ENCODE measurements around the gene TIGAR.

DNA sequence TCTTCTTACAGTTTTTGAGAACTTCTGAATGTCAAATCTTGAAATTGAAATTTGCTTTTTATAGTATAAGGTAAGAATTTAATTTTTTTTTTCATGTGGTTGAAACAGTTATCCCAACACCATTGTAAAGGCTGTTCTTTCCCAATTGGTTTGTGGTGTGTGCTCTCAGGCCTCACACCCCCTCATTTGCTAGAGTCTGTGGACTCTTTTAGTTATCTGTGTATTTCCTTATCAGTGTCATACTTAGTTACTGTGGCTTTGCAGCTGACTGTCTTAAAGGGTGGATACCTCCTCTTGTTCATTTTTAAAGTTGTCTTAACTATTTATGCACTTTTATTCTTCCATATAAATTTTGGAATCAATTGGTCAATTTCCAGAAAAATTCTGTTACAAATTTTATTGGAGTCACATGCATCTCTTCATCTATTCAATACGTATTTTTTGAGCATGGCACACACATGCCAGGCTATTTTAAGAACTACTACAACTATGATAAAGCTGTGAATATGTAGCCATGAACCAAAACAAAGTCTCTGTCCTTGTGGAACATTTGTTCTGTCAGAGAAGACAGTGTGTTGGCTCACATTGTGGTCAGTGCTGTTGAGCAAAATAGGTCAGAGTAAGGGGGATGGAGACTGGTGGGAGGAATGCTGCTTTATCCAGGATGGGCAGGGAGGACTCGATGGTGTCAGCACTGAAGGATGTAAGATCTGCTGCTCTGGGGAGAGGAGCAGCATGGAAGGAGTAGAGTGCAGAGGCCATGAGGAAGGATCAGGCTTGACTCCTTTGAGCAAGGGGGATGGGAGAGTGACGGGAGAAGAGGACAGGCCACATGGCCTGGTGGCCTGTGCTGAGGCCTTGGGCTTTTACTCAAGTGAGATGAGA lies 34.4 kb downstream of the TIGAR start:
- no peak for TF ChIP-seq EZH2 (IDR thresholded peaks at IDR 0.05; ENCODE audit: low read length, unreplicated experiment)
- TF ChIP-seq, protein P1, sequence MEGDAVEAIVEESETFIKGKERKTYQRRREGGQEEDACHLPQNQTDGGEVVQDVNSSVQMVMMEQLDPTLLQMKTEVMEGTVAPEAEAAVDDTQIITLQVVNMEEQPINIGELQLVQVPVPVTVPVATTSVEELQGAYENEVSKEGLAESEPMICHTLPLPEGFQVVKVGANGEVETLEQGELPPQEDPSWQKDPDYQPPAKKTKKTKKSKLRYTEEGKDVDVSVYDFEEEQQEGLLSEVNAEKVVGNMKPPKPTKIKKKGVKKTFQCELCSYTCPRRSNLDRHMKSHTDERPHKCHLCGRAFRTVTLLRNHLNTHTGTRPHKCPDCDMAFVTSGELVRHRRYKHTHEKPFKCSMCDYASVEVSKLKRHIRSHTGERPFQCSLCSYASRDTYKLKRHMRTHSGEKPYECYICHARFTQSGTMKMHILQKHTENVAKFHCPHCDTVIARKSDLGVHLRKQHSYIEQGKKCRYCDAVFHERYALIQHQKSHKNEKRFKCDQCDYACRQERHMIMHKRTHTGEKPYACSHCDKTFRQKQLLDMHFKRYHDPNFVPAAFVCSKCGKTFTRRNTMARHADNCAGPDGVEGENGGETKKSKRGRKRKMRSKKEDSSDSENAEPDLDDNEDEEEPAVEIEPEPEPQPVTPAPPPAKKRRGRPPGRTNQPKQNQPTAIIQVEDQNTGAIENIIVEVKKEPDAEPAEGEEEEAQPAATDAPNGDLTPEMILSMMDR (conservative IDR thresholded peaks at IDR 0.05; ENCODE audit: low read depth, low read length), result no peak

All from PC-3 (cell line).